ENCODE measurements around the gene ROBO2.

- no peak for TF ChIP-seq POLR2A (IDR thresholded peaks at IDR 0.05; ENCODE audit: low read depth, low read length)
- no peak for TF ChIP-seq POLR2AphosphoS5 (IDR thresholded peaks at IDR 0.05; ENCODE audit: low read depth, low read length)
- TF ChIP-seq TAF1 (IDR thresholded peaks at IDR 0.05; ENCODE audit: borderline replicate concordance, low read depth, low read length): no peak
These were observed 439.1 kb downstream of the ROBO2 start for GRCh38 chr3:77479021-77479420.

Data from GM12892 (cell line).